Left renal cortex interstitium (tissue), 4 donors: ENCODE measurements around the gene AKAP6. TPM values are rescaled to one million over a fixed set of nuclear protein-coding genes. Genes with fewer than 3 reads are reported as not detected.
A peak's percentile ranks its signal among the peaks of the same experiment; 100 is the strongest.
"Not testable (repeated sequence)": the region's sequence is repeated elsewhere in the genome, so short reads cannot be mapped to it uniquely, and the experiment has no call there.

Experiments
- DNase-seq, 4 donors: peaks; one replicate each; pipeline ENCODE4 v3.0.0-alpha.2; 2013; ENCODE audit warnings: low read depth in 4 of 4, low spot score in 2 of 4, missing footprints in 1 of 4
- polyA plus RNA-seq, 4 donors: library from polyadenylated mRNA; unstranded; fragments of 120-200 nt; gene quantifications; one replicate each; pipeline ENCODE4 v1.2.1, GENCODE V29; 2013; ENCODE audit not compliant: insufficient read length in 4 of 4

The AKAP6 gene
- polyA plus RNA-seq, 4 donors = 1.8 to 3.6 (median 3.1) TPM

GRCh38 chr14:32565256-32565655, 236.2 kb downstream of the AKAP6 start:
- no peak for DNase-seq

GRCh38 chr14:32567543-32568384, 238.7 kb downstream of the AKAP6 start:
- no peak for DNase-seq

- no peak for DNase-seq
Observed at GRCh38 chr14:32571551-32571950, 242.5 kb downstream of the AKAP6 start.

GRCh38 chr14:32571995-32572866, 243.1 kb downstream of the AKAP6 start:
- DNase-seq = no peak

- DNase-seq = no peak
Observed at GRCh38 chr14:32572867-32573150, 243.7 kb downstream of the AKAP6 start.

GRCh38 chr14:32574269-32574668, 245.2 kb downstream of the AKAP6 start:
- no peak for DNase-seq

- peak in 3 of 4 donors; percentile 38 to 51 (median 42) for DNase-seq
Observed at GRCh38 chr14:32576088-32576795, 247.1 kb downstream of the AKAP6 start.

GRCh38 chr14:32576977-32577376, 247.9 kb downstream of the AKAP6 start:
- no peak for DNase-seq

- DNase-seq = no peak
Observed at GRCh38 chr14:32578181-32578580, 249.1 kb downstream of the AKAP6 start.

- not testable (repeated sequence) for DNase-seq
Observed at GRCh38 chr14:32583427-32583826, 254.3 kb downstream of the AKAP6 start.

GRCh38 chr14:32584079-32584478, 255.0 kb downstream of the AKAP6 start:
- DNase-seq = no peak

GRCh38 chr14:32587461-32587860, 258.4 kb downstream of the AKAP6 start:
- no peak for DNase-seq

GRCh38 chr14:32588448-32589320, 259.6 kb downstream of the AKAP6 start:
- DNase-seq = no peak

- no peak for DNase-seq
Observed at GRCh38 chr14:32590157-32590556, 261.1 kb downstream of the AKAP6 start.

GRCh38 chr14:32593290-32593942, 264.3 kb downstream of the AKAP6 start:
- DNase-seq = no peak

GRCh38 chr14:32594766-32595165, 265.7 kb downstream of the AKAP6 start:
- DNase-seq = no peak

GRCh38 chr14:32595497-32595896, 266.4 kb downstream of the AKAP6 start:
- DNase-seq = no peak

- no peak for DNase-seq
Observed at GRCh38 chr14:32596390-32596789, 267.3 kb downstream of the AKAP6 start.

GRCh38 chr14:32597771-32598170, 268.7 kb downstream of the AKAP6 start:
- DNase-seq = no peak

- no peak for DNase-seq
Observed at GRCh38 chr14:32601069-32601468, 272.0 kb downstream of the AKAP6 start.
